Left colon (tissue), 2 donors: ENCODE measurements around the gene LY9. TPM values are rescaled to one million over a fixed set of nuclear protein-coding genes. Genes with fewer than 3 reads are reported as not detected.
"Not testable (repeated sequence)": the region's sequence is repeated elsewhere in the genome, so short reads cannot be mapped to it uniquely, and the experiment has no call there.

Experiments
- ATAC-seq: fragments of 200-7000 bp; cut with Tn5 transposase; one replicate; pipeline ENCODE4 v1.9.1; 2020; ENCODE audit warnings: mild to moderate bottlenecking, moderate library complexity
- DNase-seq, 2 donors: peaks; one replicate each; pipeline ENCODE4 v3.0.0-alpha.2; 2020
- intact Hi-C, 2 donors: fragments of 100-400 bp; cut with DNase I in 1 of 2; cut with micrococcal nuclease in 1 of 2; formaldehyde crosslinking; loops; one replicate each; pipeline versions ENCODE4 v1.11.2 to v1.14.0; 2022; cut with DNase I, micrococcal nuclease
- total RNA-seq, 2 donors: library from RNA; stranded (reverse); fragmentation: NEBNext Ultra II Directional; extraction: Animal tissue kit (Norgen Biotek cat#: 25700); gene quantifications; one replicate each; pipeline ENCODE4 v1.2.1, GENCODE V29; 2021
- donor health status: DM: no; HTN: no; CAD: no.
- donor health status: DM: yes; HTN: yes; CAD: no.

The LY9 gene
- total RNA-seq, 2 donors from 2014 or later = 0.67 to 2.6 TPM

DNA sequence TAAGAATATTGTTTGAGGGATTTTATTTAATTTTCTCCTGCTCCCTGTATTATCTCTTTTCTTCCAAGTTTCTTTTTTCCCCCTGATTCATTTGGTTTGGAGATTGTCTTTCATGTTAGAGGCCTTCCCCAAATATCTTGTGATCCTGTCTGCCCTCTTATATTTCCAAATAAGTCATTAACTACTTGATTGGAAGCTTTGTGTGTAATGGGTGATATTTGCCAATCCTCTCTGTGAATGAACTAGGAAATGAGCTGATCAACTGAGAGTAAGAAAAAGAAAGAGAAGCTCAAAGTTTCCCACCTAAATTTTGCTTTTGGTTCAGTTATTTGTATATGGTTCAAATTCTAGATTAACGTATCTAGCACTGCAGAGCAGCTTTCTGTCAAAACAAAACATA lies 23.6 kb upstream of the LY9 start:
- no peak for DNase-seq
- no peak for ATAC-seq
- intact Hi-C loops = no loop called here

GRCh38 chr1:160773093-160773492 lies 22.9 kb upstream of the LY9 start:
- no peak for ATAC-seq
- DNase-seq = no peak
- intact Hi-C loops = no loop called here

- intact Hi-C loops = no loop called here
- ATAC-seq (no peak), DNase-seq (no peak)
Measured at GRCh38 chr1:160774886-160775719, 20.9 kb upstream of the LY9 start.

DNA sequence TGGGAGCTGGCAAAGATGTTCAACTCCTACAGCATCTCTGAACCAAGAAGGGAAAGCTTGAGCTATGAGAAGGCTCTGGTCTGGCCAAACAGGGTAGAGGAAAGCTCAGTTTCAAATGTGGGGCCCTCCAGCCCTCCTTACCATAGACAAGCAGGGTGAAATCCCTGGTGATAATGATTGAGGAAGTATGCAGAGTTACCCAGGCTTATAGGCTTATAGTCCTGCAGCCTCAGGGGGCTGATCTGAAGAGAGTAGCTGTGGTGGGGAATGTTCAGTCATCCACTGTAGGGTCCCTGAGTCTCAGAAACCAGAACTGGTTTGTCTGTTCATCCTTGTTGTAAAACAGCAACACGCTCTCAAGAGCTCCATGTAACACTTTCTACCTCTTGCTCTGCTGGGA lies 19.8 kb upstream of the LY9 start:
- DNase-seq = no peak
- intact Hi-C loops = no loop called here
- ATAC-seq = no peak

- intact Hi-C loops = no loop called here
- ATAC-seq (peak; percentile 42), DNase-seq (peak in 1 of 2 donors; percentile 46)
Measured at GRCh38 chr1:160777486-160778089, 18.4 kb upstream of the LY9 start.

GRCh38 chr1:160778976-160779375 lies 17.0 kb upstream of the LY9 start:
- intact Hi-C loops = no loop called here
- DNase-seq = no peak
- ATAC-seq = no peak

- intact Hi-C loops = no loop called here
- DNase-seq (no peak), ATAC-seq (no peak)
Measured at GRCh38 chr1:160779626-160780397, 16.2 kb upstream of the LY9 start.

DNA sequence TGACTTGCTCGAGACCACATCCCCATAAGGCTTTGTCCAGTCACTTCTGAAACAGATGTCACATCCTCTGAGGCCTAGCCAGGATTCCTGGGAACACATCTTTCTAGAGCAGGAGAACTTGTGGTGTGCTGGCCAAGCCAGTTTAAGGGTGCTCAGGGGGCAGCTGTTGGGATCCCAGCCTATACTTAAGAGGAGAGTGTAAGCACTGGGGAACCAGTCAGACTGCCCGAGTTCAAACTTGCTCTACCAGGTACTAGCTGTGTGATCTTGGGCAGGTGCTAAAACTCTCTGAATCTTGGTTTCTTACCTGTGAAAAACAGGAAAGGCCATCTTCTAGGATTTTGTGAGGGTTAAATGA lies 15.6 kb upstream of the LY9 start:
- DNase-seq (no peak), ATAC-seq (no peak)
- intact Hi-C loops = no loop called here

GRCh38 chr1:160781186-160781766 lies 14.7 kb upstream of the LY9 start:
- intact Hi-C loops = no loop called here
- DNase-seq (peak; percentile 73 to 83), ATAC-seq (peak; percentile 95)

- no peak for DNase-seq
- intact Hi-C loops = no loop called here
- ATAC-seq = peak; percentile 41
Measured at GRCh38 chr1:160781914-160782689, 13.9 kb upstream of the LY9 start.

GRCh38 chr1:160782988-160783765 lies 12.8 kb upstream of the LY9 start:
- intact Hi-C loops = not testable (repeated sequence)
- DNase-seq = peak; percentile 65 to 81
- peak; percentile 35 for ATAC-seq

- intact Hi-C loops = no loop called here
- ATAC-seq (no peak), DNase-seq (no peak)
Measured at GRCh38 chr1:160789051-160789701, 6.8 kb upstream of the LY9 start.

DNA sequence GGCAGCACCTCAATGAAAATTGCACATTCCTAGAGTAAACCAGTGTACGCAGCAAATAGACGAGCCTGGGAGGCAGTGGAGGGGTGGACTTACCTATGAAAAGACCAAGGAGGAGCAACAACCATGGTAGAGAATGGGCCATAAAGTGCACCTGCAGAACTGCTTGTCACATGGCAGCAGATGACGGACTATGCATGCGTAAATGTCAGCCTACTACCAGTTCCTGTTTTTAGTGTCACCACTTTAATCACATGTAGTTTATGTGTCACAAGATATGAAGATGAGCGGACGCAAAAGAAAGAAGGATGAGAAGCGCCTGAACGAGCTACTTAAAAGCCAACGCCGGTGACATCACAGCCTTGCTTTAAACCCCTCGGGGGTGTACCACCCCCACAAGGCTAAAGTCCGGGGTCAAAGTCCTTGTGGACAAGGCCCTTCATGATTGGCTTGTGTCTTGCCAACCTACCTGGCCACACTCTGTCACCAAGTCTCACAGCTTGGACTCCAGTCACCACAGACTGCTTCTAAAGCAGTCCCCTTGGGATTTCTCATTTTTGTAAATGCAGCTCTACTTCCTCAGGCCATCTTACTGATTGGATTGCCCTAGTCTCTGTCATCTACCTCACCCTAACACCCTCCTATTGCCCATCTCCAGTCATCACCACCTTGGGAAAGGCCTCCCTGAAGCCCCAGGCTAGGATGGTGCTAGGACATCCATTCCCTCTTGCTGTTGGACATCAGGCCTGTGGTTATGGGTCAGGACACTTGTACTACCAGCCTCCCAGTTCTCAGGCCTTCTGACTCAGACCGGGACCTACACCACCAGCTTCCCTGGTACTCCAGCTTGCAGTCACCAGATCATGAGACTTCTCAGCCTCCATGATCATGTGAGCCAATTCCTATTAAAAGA lies 6.0 kb upstream of the LY9 start:
- ATAC-seq = no peak
- no peak for DNase-seq

DNA sequence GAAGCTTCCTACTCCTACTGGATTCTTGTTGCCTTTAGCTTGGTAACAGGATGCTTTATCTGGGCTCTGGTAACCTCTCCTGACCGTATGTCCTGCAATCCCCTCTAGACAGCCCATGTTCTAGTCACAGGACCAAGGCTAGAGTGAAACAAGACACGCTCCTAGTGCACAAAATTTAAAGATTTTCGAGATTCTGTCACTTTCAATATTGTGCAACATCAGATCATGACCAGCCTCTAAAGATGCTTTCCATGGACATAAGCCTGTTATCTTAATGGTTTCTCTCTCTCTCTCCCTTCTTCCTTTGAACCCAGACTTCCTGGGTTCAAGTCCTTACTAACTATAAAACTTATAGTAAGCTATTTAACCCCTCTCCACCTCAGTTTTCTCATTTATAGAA lies 1.6 kb upstream of the LY9 start:
- ATAC-seq (no peak), DNase-seq (no peak)
- intact Hi-C loops = no loop called here

More for the DNA sequence above, 6.0 kb upstream of the LY9 start:
- intact Hi-C loops = no loop called here

GRCh38 chr1:160797271-160797709 lies 1.3 kb downstream of the LY9 start:
- DNase-seq (no peak), ATAC-seq (no peak)
- intact Hi-C loops = no loop called here

GRCh38 chr1:160797861-160798273 lies 1.9 kb downstream of the LY9 start:
- DNase-seq (no peak), ATAC-seq (no peak)
- intact Hi-C loops = no loop called here

GRCh38 chr1:160798439-160798838 lies 2.5 kb downstream of the LY9 start:
- ATAC-seq (no peak), DNase-seq (no peak)
- intact Hi-C loops = no loop called here
